Measurements from ENCODE around the gene GRK4.

GRCh38 chr4:2939383-2940243, 23.8 kb upstream of the GRK4 start:
- TF ChIP-seq CTCF (IDR thresholded peaks at IDR 0.05) = no peak
- no peak for TF ChIP-seq REST (IDR thresholded peaks at IDR 0.05; ENCODE audit: low read depth, low read length)
- no peak for TF ChIP-seq USF1 (IDR thresholded peaks at IDR 0.05; ENCODE audit: borderline replicate concordance, low read depth)
- TF ChIP-seq TCF12 (IDR thresholded peaks at IDR 0.05) = no peak
- TF ChIP-seq POLR2AphosphoS5 (IDR thresholded peaks at IDR 0.05; ENCODE audit: low read depth, low read length) = no peak
- no peak for TF ChIP-seq USF2 (IDR thresholded peaks at IDR 0.05; ENCODE audit: borderline replicate concordance, low read depth, low read length)
- no peak for TF ChIP-seq ZBTB33 (IDR thresholded peaks at IDR 0.05; ENCODE audit: borderline replicate concordance, low read depth)
- no peak for TF ChIP-seq FOXM1 (IDR thresholded peaks at IDR 0.05; ENCODE audit: low read depth)
- no peak for TF ChIP-seq EP300 (IDR thresholded peaks at IDR 0.05; ENCODE audit: borderline replicate concordance in 1 of 2, low read depth in 1 of 2, low read length in 1 of 2)
